Mesenchymal stem cell (in vitro differentiated cells and primary cell): ENCODE data around the gene WSCD2.

Experiments used
- DNase-seq: peaks from one replicate; pipeline ENCODE4 v3.0.0-alpha.2; 2013
- H2AFZ ChIP-seq: one replicate; pipeline ENCODE4 v1.6.1; 2013; ENCODE audit warnings: low read depth, mild to moderate bottlenecking, control low read depth, inconsistent platforms, low read length, moderate library complexity
- H2AK5ac ChIP-seq: 2 replicates; pipeline ENCODE4 v1.6.1; 2013; ENCODE audit warnings: low read length, moderate library complexity, mild to moderate bottlenecking, inconsistent platforms; ENCODE audit not compliant: severe bottlenecking
- H2BK120ac ChIP-seq: one replicate; pipeline ENCODE4 v1.6.1; 2013; ENCODE audit warnings: low read depth, mild to moderate bottlenecking, inconsistent platforms, low read length, moderate library complexity
- H2BK12ac ChIP-seq, 2 experiments: one replicate each; pipeline ENCODE4 v1.6.1; 2013; ENCODE audit warnings: inconsistent platforms in 2 of 2, low read length in 2 of 2, mild to moderate bottlenecking in 2 of 2, moderate library complexity in 2 of 2, control low read depth in 1 of 2
- H2BK15ac ChIP-seq: one replicate; pipeline ENCODE4 v1.6.1; 2013; ENCODE audit warnings: mild to moderate bottlenecking, low read depth, inconsistent platforms; ENCODE audit not compliant: poor library complexity, severe bottlenecking
- H2BK5ac ChIP-seq: 2 replicates; pipeline ENCODE4 v1.6.1; 2013; ENCODE audit warnings: low read depth, mild to moderate bottlenecking, low read length, control low read depth, inconsistent platforms; ENCODE audit not compliant: poor library complexity, severe bottlenecking
- H3K14ac ChIP-seq, 2 experiments: one replicate each; pipeline ENCODE4 v1.6.1; 2013; ENCODE audit warnings: inconsistent platforms in 2 of 2, low read length in 2 of 2, control low read depth in 1 of 2, mild to moderate bottlenecking in 1 of 2, moderate library complexity in 1 of 2
- H3K18ac ChIP-seq, 2 experiments: one replicate each; pipeline ENCODE4 v1.6.1; 2013; ENCODE audit warnings: inconsistent platforms in 2 of 2, low read length in 2 of 2, control low read depth in 1 of 2, low read depth in 1 of 2, mild to moderate bottlenecking in 1 of 2
- H3K23ac ChIP-seq, 2 experiments: one replicate each; pipeline ENCODE4 v1.6.1; 2013; ENCODE audit warnings: inconsistent platforms in 2 of 2, low read length in 2 of 2, mild to moderate bottlenecking in 2 of 2, moderate library complexity in 2 of 2, control low read depth in 1 of 2
- H3K27ac ChIP-seq: 2 replicates; pipeline ENCODE4 v1.5.1; 2013; ENCODE audit warnings: mild to moderate bottlenecking, moderate library complexity, low read length, control low read depth, inconsistent platforms; ENCODE audit not compliant: poor library complexity, severe bottlenecking
- H3K27me3 ChIP-seq, 2 experiments: 2 replicates each; pipeline versions ENCODE4 v1.6.1 to v1.7.0; 2013; ENCODE audit warnings: low read length in 2 of 2, mild to moderate bottlenecking in 2 of 2, moderate library complexity in 2 of 2, control low read depth in 1 of 2, inconsistent platforms in 1 of 2; ENCODE audit not compliant: control insufficient read depth in 1 of 2, insufficient read depth in 1 of 2
- H3K36me3 ChIP-seq, 2 experiments: 2 replicates each; pipeline versions ENCODE4 v1.6.1 to v1.7.0; 2013; ENCODE audit warnings: low read length in 2 of 2, control low read depth in 1 of 2, inconsistent platforms in 1 of 2, low read depth in 1 of 2, mild to moderate bottlenecking in 1 of 2; ENCODE audit not compliant: insufficient read depth in 2 of 2, control insufficient read depth in 1 of 2
- H3K4ac ChIP-seq, 2 experiments: one replicate each; pipeline ENCODE4 v1.6.1; 2013; ENCODE audit warnings: inconsistent platforms in 2 of 2, low read length in 2 of 2, mild to moderate bottlenecking in 2 of 2, moderate library complexity in 2 of 2, control low read depth in 1 of 2, low read depth in 1 of 2
- H3K4me1 ChIP-seq: 2 replicates; pipeline ENCODE4 v1.6.1; 2013; ENCODE audit warnings: low read depth, low read length, control low read depth; ENCODE audit not compliant: control insufficient read depth, insufficient read depth
- H3K4me2 ChIP-seq: 2 replicates; pipeline ENCODE4 v1.6.1; 2013; ENCODE audit warnings: low read length, mild to moderate bottlenecking, inconsistent platforms; ENCODE audit not compliant: poor library complexity, severe bottlenecking
- H3K4me3 ChIP-seq, 2 experiments: 2 replicates each; pipeline versions ENCODE4 v1.5.1 to v1.7.0; 2013; ENCODE audit warnings: low read length in 2 of 2, mild to moderate bottlenecking in 2 of 2, control low read depth in 1 of 2, low read depth in 1 of 2; ENCODE audit not compliant: insufficient read depth in 1 of 2
- H3K79me1 ChIP-seq: replicated peaks from 2 replicates; pipeline ENCODE4 v1.6.1; 2013; ENCODE audit warnings: mild to moderate bottlenecking, control low read depth, low read length, inconsistent platforms; ENCODE audit not compliant: poor library complexity, severe bottlenecking
- H3K9ac ChIP-seq: 2 replicates; pipeline ENCODE4 v1.7.0; 2013; ENCODE audit warnings: mild to moderate bottlenecking, low read length, moderate library complexity
- H3K9me3 ChIP-seq: 2 replicates; pipeline ENCODE4 v1.7.0; 2013; ENCODE audit warnings: mild to moderate bottlenecking, low read length; ENCODE audit not compliant: control insufficient read depth
- H4K8ac ChIP-seq: one replicate; pipeline ENCODE4 v1.6.1; 2013; ENCODE audit warnings: inconsistent platforms, mild to moderate bottlenecking, low read length, moderate library complexity
- H4K91ac ChIP-seq: one replicate; pipeline ENCODE4 v1.6.1; 2013; ENCODE audit warnings: mild to moderate bottlenecking, low read length, inconsistent platforms
- WGBS: methylation state at CpG from one replicate; pipeline ENCODE4 v1.1.7; 2013; ENCODE audit warnings: mixed read lengths; 5-methylcytosine and 5-hydroxymethylcytosine counted together

WSCD2 gene

DNA sequence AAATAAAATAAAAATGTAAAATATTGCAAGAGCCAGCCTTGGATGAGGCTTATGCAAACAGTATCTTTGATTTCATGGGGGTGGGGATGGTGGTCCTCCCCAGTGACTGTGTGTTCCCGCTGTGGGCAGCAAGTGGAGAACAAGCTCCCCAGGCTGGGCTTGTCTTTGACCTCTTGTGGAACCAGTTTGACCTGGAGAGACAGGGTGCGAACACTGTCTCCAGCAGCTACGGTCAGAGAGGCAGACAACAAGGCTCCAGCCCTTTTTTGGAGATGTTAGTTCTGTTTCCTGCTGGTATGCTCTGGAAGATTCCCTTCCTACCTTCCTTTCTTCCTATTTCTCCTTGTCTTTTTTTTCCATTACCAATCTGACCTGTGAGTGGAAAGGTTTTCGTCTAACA lies 21.8 kb upstream of the WSCD2 start:
- no peak overlapping the region for H4K8ac ChIP-seq
- 73% methylated on average over 4 of the region's 4 CpGs for WGBS
- H3K9ac ChIP-seq, result no peak overlapping the region

DNA sequence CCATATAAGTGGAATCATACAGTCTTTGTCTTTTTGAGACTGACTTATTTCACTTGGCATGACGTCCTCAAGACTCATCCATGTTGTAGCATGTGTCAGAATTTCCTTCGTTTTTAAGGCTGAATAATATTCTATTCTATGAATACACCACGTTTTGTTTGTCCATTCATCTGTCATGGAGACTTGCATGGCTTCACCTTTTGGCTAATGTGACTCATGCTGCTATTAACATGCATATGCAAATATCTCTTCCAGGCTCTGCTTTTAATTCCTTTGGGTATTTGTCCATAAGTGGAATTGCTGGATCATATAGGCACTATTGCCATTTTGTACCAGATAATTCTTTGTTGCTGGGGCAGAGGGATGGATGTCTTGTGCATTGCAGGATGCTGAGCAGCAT lies 19.6 kb upstream of the WSCD2 start:
- H2AK5ac ChIP-seq, result no peak overlapping the region
- H3K4ac ChIP-seq, result no peak overlapping the region
- H2BK12ac ChIP-seq, result no peak overlapping the region
- no peaks in the 10 kb centered on the region for H3K4me1 ChIP-seq
- no peak overlapping the region for H2AFZ ChIP-seq
- no peak overlapping the region for H2BK15ac ChIP-seq
- no peak overlapping the region for H2BK5ac ChIP-seq
- H3K27me3 ChIP-seq, result peaks cover 0 to 27% of the 10 kb centered on the region in 2 experiments
- WGBS, result 53% methylated on average over 3 of the region's 3 CpGs
- H4K91ac ChIP-seq, result no peak overlapping the region
- DNase-seq, result no peak
- no peak overlapping the region for H3K4me3 ChIP-seq
- no peak overlapping the region for H3K4me2 ChIP-seq
- no peak overlapping the region for H3K27ac ChIP-seq
- no peaks in the 10 kb centered on the region for H3K36me3 ChIP-seq
- no peaks in the 10 kb centered on the region for H3K9me3 ChIP-seq
- H3K23ac ChIP-seq, result no peak overlapping the region
- no peak overlapping the region for H3K14ac ChIP-seq
- H3K18ac ChIP-seq, result no peak overlapping the region
- H3K79me1 ChIP-seq, result no peaks in the 10 kb centered on the region
- H4K8ac ChIP-seq, result no peak overlapping the region
- H3K9ac ChIP-seq, result no peak overlapping the region
- no peak overlapping the region for H2BK120ac ChIP-seq

More for the DNA sequence above, 21.8 kb upstream of the WSCD2 start:
- Histone ChIP-seq H2AFZ (no peak overlapping the region), H2AK5ac (no peak overlapping the region), H3K4me1 (no peaks in the 10 kb centered on the region), H3K9me3 (no peaks in the 10 kb centered on the region), H3K23ac (no peak overlapping the region), H2BK12ac (no peak overlapping the region), H3K18ac (no peak overlapping the region), H3K4me3 (no peak overlapping the region), H3K4me2 (no peak overlapping the region), H3K27ac (no peak overlapping the region), H4K91ac (no peak overlapping the region), H2BK5ac (no peak overlapping the region), H3K4ac (no peak overlapping the region), H3K36me3 (no peaks in the 10 kb centered on the region), H2BK120ac (no peak overlapping the region), H3K79me1 (no peaks in the 10 kb centered on the region), H2BK15ac (no peak overlapping the region), H3K27me3 (peaks cover 0 to 18% of the 10 kb centered on the region in 2 experiments), H3K14ac (no peak overlapping the region)
- no peak for DNase-seq

DNA sequence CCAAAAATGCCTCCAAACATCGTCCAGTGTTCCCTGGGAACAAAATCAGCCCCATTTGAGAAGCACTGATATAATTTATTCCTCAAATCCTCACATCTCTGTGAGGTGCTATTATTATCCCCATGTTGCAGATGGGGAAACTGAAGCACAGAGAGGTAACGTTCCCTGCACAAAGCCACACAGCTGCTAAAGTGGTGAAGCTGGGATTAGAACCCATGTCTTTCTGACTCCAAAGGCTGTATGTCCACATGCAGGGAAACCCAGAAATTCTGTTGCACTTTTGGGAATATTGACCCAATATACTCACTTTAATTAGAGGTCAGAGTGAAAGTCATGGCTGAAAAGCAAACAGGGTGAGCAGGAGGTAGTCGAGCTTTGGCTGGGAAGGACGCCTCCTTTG lies 19.1 kb upstream of the WSCD2 start:
- H3K4me2 ChIP-seq, result no peak overlapping the region
- H3K23ac ChIP-seq, result no peak overlapping the region

DNA sequence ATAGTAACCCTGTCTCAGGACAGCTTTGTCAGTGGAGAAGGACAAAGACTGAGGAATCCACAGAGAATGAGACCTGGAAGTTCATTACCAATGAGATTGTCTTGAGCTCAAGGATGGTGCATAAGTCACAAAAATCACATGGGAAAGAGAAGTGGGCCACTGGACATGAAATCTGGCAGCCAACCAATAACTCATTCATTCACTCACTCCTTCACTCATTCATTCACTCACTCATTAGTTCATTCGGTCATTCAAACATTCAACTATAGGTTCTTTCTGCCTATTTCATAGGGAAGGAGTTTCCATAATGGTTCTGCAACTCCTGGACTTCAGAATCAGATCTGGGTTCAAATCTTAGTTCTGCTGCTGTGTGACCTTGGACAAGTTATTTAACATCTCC lies 18.2 kb upstream of the WSCD2 start:
- H3K4ac ChIP-seq, result no peak overlapping the region
- H3K4me3 ChIP-seq, result no peak overlapping the region
- H2BK12ac ChIP-seq, result no peak overlapping the region
- peaks cover 0 to 33% of the 10 kb centered on the region in 2 experiments for H3K27me3 ChIP-seq
- H2BK5ac ChIP-seq, result no peak overlapping the region
- H3K14ac ChIP-seq, result no peak overlapping the region
- no peaks in the 10 kb centered on the region for H3K79me1 ChIP-seq
- H3K27ac ChIP-seq, result no peak overlapping the region
- H3K23ac ChIP-seq, result no peak overlapping the region
- no peaks in the 10 kb centered on the region for H3K4me1 ChIP-seq
- H4K91ac ChIP-seq, result no peak overlapping the region
- no peak overlapping the region for H2BK15ac ChIP-seq
- no peak overlapping the region for H2AFZ ChIP-seq
- no peak overlapping the region for H2AK5ac ChIP-seq
- DNase-seq, result no peak
- no peak overlapping the region for H2BK120ac ChIP-seq
- H4K8ac ChIP-seq, result no peak overlapping the region
- no peaks in the 10 kb centered on the region for H3K36me3 ChIP-seq
- no peak overlapping the region for H3K4me2 ChIP-seq
- 69% methylated on average over 1 of the region's 1 CpG for whole genome bisulfite sequencing
- H3K9ac ChIP-seq, result no peak overlapping the region
- H3K9me3 ChIP-seq, result no peaks in the 10 kb centered on the region
- no peak overlapping the region for H3K18ac ChIP-seq

More for the DNA sequence above, 19.1 kb upstream of the WSCD2 start:
- H3K27me3 ChIP-seq, result peaks cover 0 to 29% of the 10 kb centered on the region in 2 experiments
- H3K27ac ChIP-seq, result no peak overlapping the region
- no peak overlapping the region for H4K91ac ChIP-seq
- H2BK120ac ChIP-seq, result no peak overlapping the region
- H2BK12ac ChIP-seq, result no peak overlapping the region
- 59% methylated on average over 4 of the region's 4 CpGs for WGBS
- H3K18ac ChIP-seq, result no peak overlapping the region
- H2BK5ac ChIP-seq, result no peak overlapping the region
- no peaks in the 10 kb centered on the region for H3K79me1 ChIP-seq
- DNase-seq, result no peak
- no peak overlapping the region for H2AFZ ChIP-seq
- no peak overlapping the region for H4K8ac ChIP-seq
- H3K4ac ChIP-seq, result no peak overlapping the region
- no peak overlapping the region for H2AK5ac ChIP-seq
- H3K4me1 ChIP-seq, result no peaks in the 10 kb centered on the region
- no peak overlapping the region for H2BK15ac ChIP-seq
- no peaks in the 10 kb centered on the region for H3K9me3 ChIP-seq
- no peak overlapping the region for H3K4me3 ChIP-seq
- H3K14ac ChIP-seq, result no peak overlapping the region
- H3K9ac ChIP-seq, result no peak overlapping the region
- no peaks in the 10 kb centered on the region for H3K36me3 ChIP-seq
